Stimulated activated CD4-positive, alpha-beta T cell treated with anti-CD3 and anti-CD28 coated beads, Interleukin-4, amount 100 ng/mL, for 1 hour (primary cell): ENCODE data around the gene PDE4C.

ENCODE experiments used
- DNase-seq: peaks from one replicate; pipeline ENCODE4 v3.0.0-alpha.2; 2020

PDE4C gene

GRCh38 chr19:18253716-18254115 lies 27.5 kb upstream of the PDE4C start:
- no peak for DNase-seq

- DNase-seq: no peak
Measured at GRCh38 chr19:18253130-18253529, 26.9 kb upstream of the PDE4C start.

GRCh38 chr19:18252370-18252717 lies 26.1 kb upstream of the PDE4C start:
- no peak for DNase-seq

GRCh38 chr19:18251587-18252369 lies 25.5 kb upstream of the PDE4C start:
- DNase-seq: peak; percentile 79

GRCh38 chr19:18249834-18250233 lies 23.6 kb upstream of the PDE4C start:
- DNase-seq: no peak

- no peak for DNase-seq
Measured at GRCh38 chr19:18245297-18245696, 19.1 kb upstream of the PDE4C start.

- no peak for DNase-seq
Measured at GRCh38 chr19:18239303-18239702, 13.1 kb upstream of the PDE4C start.

GRCh38 chr19:18234194-18234593 lies 8.0 kb upstream of the PDE4C start:
- no peak for DNase-seq

- DNase-seq: peak; percentile 56
Measured at GRCh38 chr19:18233224-18233825, 7.1 kb upstream of the PDE4C start.

GRCh38 chr19:18232540-18233223 lies 6.4 kb upstream of the PDE4C start:
- no peak for DNase-seq

- DNase-seq: no peak
Measured at GRCh38 chr19:18231775-18232174, 5.5 kb upstream of the PDE4C start.

GRCh38 chr19:18230941-18231734 lies 4.9 kb upstream of the PDE4C start:
- DNase-seq: no peak

- no peak for DNase-seq
Measured at GRCh38 chr19:18229915-18230314, 3.7 kb upstream of the PDE4C start.

- no peak for DNase-seq
Measured at GRCh38 chr19:18229474-18229873, 3.2 kb upstream of the PDE4C start.

- DNase-seq: no peak
Measured at GRCh38 chr19:18227781-18228271, 1.6 kb upstream of the PDE4C start.

GRCh38 chr19:18226956-18227780 lies 930 bp upstream of the PDE4C start:
- DNase-seq: no peak

GRCh38 chr19:18225355-18225701 lies 910 bp downstream of the PDE4C start:
- no peak for DNase-seq

GRCh38 chr19:18224525-18225354 lies 1.5 kb downstream of the PDE4C start:
- DNase-seq: peak; percentile 87

- peak; percentile 34 for DNase-seq
Measured at GRCh38 chr19:18223860-18224524, 2.2 kb downstream of the PDE4C start.

- no peak for DNase-seq
Measured at GRCh38 chr19:18221815-18222725, 4.2 kb downstream of the PDE4C start.
